ENCODE measurements around the gene HYAL2. TPM values are rescaled to one million over a fixed set of nuclear protein-coding genes. Genes with fewer than 3 reads are reported as not detected.

Gene HYAL2
- total and polyA plus RNA-seq, 2 experiments from 2014 or later, result 35.8 to 48.0 TPM

- peaks cover 29% of the 10 kb centered on the region for H3K79me2 ChIP-seq (ENCODE audit: insufficient read depth)
- WGBS, 2 experiments (ENCODE audit: low coverage in 1 of 2, low lambda C conversion rate in 2 of 2, missing lambda C conversion rate in 2 of 2), result 25 to 26% methylated on average over 14 of the region's 14 CpGs
- in situ Hi-C loops (cut with MboI), result loop anchor here (10.0 kb wide), 1 partner anchor 188 kb away; no protein-coding TSS in a partner anchor
- H3K9me3 ChIP-seq (ENCODE audit: low read depth), result no peaks in the 10 kb centered on the region
- TF ChIP-seq EZH2phosphoT487 (IDR thresholded peaks at IDR 0.05; ENCODE audit: insufficient read depth, low read depth) (no peak), EZH2 (IDR thresholded peaks at IDR 0.05; ENCODE audit: insufficient read depth, poor library complexity, severe bottlenecking) (no peak)
- DNase-seq, result peak; percentile 83
- H4K20me1 ChIP-seq (ENCODE audit: insufficient read depth), result no peaks in the 10 kb centered on the region
- 0 out of 2 replicates have a peak, but pooled peaks cover 6% of the 10 kb centered on the region for H3F3A ChIP-seq (ENCODE audit: insufficient read depth)
- no peak overlapping the region for H3K4me3 ChIP-seq
- peak overlapping the region; percentile 49; the same call in 1 of the 2 replicates for H3K27ac ChIP-seq
- H3K27me3 ChIP-seq (replicated peaks; ENCODE audit: insufficient read depth), result no peaks in the 10 kb centered on the region
- H3K4me1 ChIP-seq (ENCODE audit: insufficient read depth), result peaks cover 20% of the 10 kb centered on the region
- no peak overlapping the region for H3K9ac ChIP-seq
- H3K36me3 ChIP-seq (ENCODE audit: low read depth), result no peaks in the 10 kb centered on the region
- no peaks in the 10 kb centered on the region for H3K9me2 ChIP-seq (ENCODE audit: insufficient read depth)
- H2AFZ ChIP-seq, result no peak overlapping the region
- no peak overlapping the region for H3K4me2 ChIP-seq (ENCODE audit: unreplicated experiment)
Measured at GRCh38 chr3:50347187-50347813, 24.8 kb upstream of the HYAL2 start.

GRCh38 chr3:50345586-50346234 lies 23.2 kb upstream of the HYAL2 start, which contains the start of gene ZMYND10:
Gene ZMYND10 (minus strand): TSS chr3:50345732. CDS start chr3:50345579, 153 bp downstream.
- Histone ChIP-seq H3K36me3 (ENCODE audit: low read depth) (no peaks in the 10 kb centered on the region), H2AFZ (peak within 1 kb of the TSS; percentile 83), H3K27me3 (replicated peaks; ENCODE audit: insufficient read depth) (no peaks in the 10 kb centered on the region), H3K27ac (no peak within 1 kb of the TSS), H3K9me2 (ENCODE audit: insufficient read depth) (no peaks in the 10 kb centered on the region), H3F3A (ENCODE audit: insufficient read depth) (0 out of 2 replicates have a peak, but pooled peaks cover 6% of the 10 kb centered on the region), H3K4me2 (ENCODE audit: unreplicated experiment) (peak within 1 kb of the TSS; percentile 100), H3K79me2 (ENCODE audit: insufficient read depth) (peaks cover 16% of the 10 kb centered on the region), H3K4me3 (peak within 1 kb of the TSS; percentile 76), H3K9ac (peak within 1 kb of the TSS; percentile 55; the same call in 1 of the 2 replicates), H3K9me3 (ENCODE audit: low read depth) (no peaks in the 10 kb centered on the region), H4K20me1 (ENCODE audit: insufficient read depth) (no peaks in the 10 kb centered on the region), H3K4me1 (ENCODE audit: insufficient read depth) (peaks cover 11% of the 10 kb centered on the region; the same call in 1 of the 2 replicates)
- 8% methylated on average over 39 to 45 of the region's 45 CpGs for WGBS, 2 experiments (ENCODE audit: low coverage in 1 of 2, low lambda C conversion rate in 2 of 2, missing lambda C conversion rate in 2 of 2)
- in situ Hi-C loops (cut with MboI), result loop anchor here (10.0 kb wide), 1 partner anchor 189 kb away; no protein-coding TSS in a partner anchor
- TF ChIP-seq EZH2phosphoT487 (IDR thresholded peaks at IDR 0.05; ENCODE audit: insufficient read depth, low read depth) (no peak), EZH2 (IDR thresholded peaks at IDR 0.05; ENCODE audit: insufficient read depth, poor library complexity, severe bottlenecking) (no peak)
- DNase-seq, result peak; percentile 81

- Histone ChIP-seq H3K27ac (no peak overlapping the region), H2AFZ (peak overlapping the region; percentile 83), H3K79me2 (ENCODE audit: insufficient read depth) (peaks cover 15% of the 10 kb centered on the region), H3K4me1 (ENCODE audit: insufficient read depth) (peaks cover 11% of the 10 kb centered on the region; the same call in 1 of the 2 replicates), H3K36me3 (ENCODE audit: low read depth) (no peaks in the 10 kb centered on the region), H3K4me2 (ENCODE audit: unreplicated experiment) (peak overlapping the region; percentile 100), H3K4me3 (peak overlapping the region; percentile 76), H3K9me2 (ENCODE audit: insufficient read depth) (no peaks in the 10 kb centered on the region), H3K27me3 (replicated peaks; ENCODE audit: insufficient read depth) (no peaks in the 10 kb centered on the region), H3K9ac (peak overlapping the region; percentile 55; the same call in 1 of the 2 replicates), H3K9me3 (ENCODE audit: low read depth) (no peaks in the 10 kb centered on the region), H3F3A (ENCODE audit: insufficient read depth) (0 out of 2 replicates have a peak, but pooled peaks cover 8% of the 10 kb centered on the region), H4K20me1 (ENCODE audit: insufficient read depth) (no peaks in the 10 kb centered on the region)
- in situ Hi-C loops (cut with MboI), result loop anchor here (10.0 kb wide), 1 partner anchor 190 kb away; no protein-coding TSS in a partner anchor
- no peak for DNase-seq
- WGBS, 2 experiments (ENCODE audit: low coverage in 1 of 2, low lambda C conversion rate in 2 of 2, missing lambda C conversion rate in 2 of 2), result 65 to 72% methylated on average over 8 of the region's 8 CpGs
- TF ChIP-seq EZH2phosphoT487 (IDR thresholded peaks at IDR 0.05; ENCODE audit: insufficient read depth, low read depth), result no peak
Measured at GRCh38 chr3:50345008-50345407, 22.5 kb upstream of the HYAL2 start.

- in situ Hi-C loops (cut with MboI), result loop anchor here (10.0 kb wide), 1 partner anchor 192 kb away; no protein-coding TSS in a partner anchor
- peaks cover 24% of the 10 kb centered on the region for H3K4me1 ChIP-seq (ENCODE audit: insufficient read depth)
- no peaks in the 10 kb centered on the region for H3K9me3 ChIP-seq (ENCODE audit: low read depth)
- no peaks in the 10 kb centered on the region for H3K9me2 ChIP-seq (ENCODE audit: insufficient read depth)
- WGBS, 2 experiments (ENCODE audit: low coverage in 1 of 2, low lambda C conversion rate in 2 of 2, missing lambda C conversion rate in 2 of 2), result 85% methylated on average over 13 of the region's 13 CpGs
- H2AFZ ChIP-seq, result no peak overlapping the region
- H3K4me2 ChIP-seq (ENCODE audit: unreplicated experiment), result no peak overlapping the region
- no peaks in the 10 kb centered on the region for H3K27me3 ChIP-seq (replicated peaks; ENCODE audit: insufficient read depth)
- no peaks in the 10 kb centered on the region for H3K36me3 ChIP-seq (ENCODE audit: low read depth)
- no peak overlapping the region for H3K27ac ChIP-seq
- no peak overlapping the region for H3K4me3 ChIP-seq
- peaks cover 25% of the 10 kb centered on the region for H3F3A ChIP-seq (ENCODE audit: insufficient read depth)
- no peaks in the 10 kb centered on the region for H4K20me1 ChIP-seq (ENCODE audit: insufficient read depth)
- no peak for TF ChIP-seq EZH2phosphoT487 (IDR thresholded peaks at IDR 0.05; ENCODE audit: insufficient read depth, low read depth)
- no peak for TF ChIP-seq EZH2 (IDR thresholded peaks at IDR 0.05; ENCODE audit: insufficient read depth, poor library complexity, severe bottlenecking)
- H3K9ac ChIP-seq, result no peak overlapping the region
- H3K79me2 ChIP-seq (ENCODE audit: insufficient read depth), result peaks cover 23% of the 10 kb centered on the region
- no peak for DNase-seq
Measured at GRCh38 chr3:50342813-50343633, 20.5 kb upstream of the HYAL2 start.

Data from GM23248 (cell line).